GM12872 (cell line): ENCODE data around the gene ARFRP1.

Source experiments
- TF ChIP-seq, protein P1 (sequence below): IDR thresholded peaks from 3 replicates; pipeline ENCODE4 v1.5.1; 2011; ENCODE audit warnings: low read depth, mild to moderate bottlenecking, low read length, moderate library complexity; ENCODE audit not compliant: insufficient read depth

Gene ARFRP1

DNA sequence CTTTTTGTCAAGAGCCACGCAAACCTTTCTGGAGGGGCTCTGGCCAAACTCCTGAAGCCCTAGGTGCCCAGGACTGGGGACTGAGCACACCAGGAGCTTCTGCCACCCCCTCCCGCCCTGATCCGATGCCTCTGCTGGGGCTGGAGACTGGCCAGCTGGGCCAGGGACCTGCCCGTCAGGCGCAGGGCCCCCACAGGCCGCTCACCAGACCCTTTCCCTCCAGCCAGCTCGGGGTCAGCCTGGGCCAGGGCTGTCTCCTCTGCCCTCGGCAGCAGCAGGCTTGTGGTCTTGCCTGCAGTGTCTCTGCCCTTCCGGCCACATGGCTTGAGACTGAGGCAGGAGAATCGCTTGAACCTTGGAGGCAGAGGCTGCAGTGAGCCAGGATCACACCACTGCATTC, 35.1 kb downstream of the ARFRP1 start:
- TF ChIP-seq, protein P1, sequence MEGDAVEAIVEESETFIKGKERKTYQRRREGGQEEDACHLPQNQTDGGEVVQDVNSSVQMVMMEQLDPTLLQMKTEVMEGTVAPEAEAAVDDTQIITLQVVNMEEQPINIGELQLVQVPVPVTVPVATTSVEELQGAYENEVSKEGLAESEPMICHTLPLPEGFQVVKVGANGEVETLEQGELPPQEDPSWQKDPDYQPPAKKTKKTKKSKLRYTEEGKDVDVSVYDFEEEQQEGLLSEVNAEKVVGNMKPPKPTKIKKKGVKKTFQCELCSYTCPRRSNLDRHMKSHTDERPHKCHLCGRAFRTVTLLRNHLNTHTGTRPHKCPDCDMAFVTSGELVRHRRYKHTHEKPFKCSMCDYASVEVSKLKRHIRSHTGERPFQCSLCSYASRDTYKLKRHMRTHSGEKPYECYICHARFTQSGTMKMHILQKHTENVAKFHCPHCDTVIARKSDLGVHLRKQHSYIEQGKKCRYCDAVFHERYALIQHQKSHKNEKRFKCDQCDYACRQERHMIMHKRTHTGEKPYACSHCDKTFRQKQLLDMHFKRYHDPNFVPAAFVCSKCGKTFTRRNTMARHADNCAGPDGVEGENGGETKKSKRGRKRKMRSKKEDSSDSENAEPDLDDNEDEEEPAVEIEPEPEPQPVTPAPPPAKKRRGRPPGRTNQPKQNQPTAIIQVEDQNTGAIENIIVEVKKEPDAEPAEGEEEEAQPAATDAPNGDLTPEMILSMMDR = no peak

- TF ChIP-seq, protein P1 = no peak
These were observed 39.4 kb downstream of the ARFRP1 start for GRCh38 chr20:63668351-63668750.

GRCh38 chr20:63667858-63668257, 39.9 kb downstream of the ARFRP1 start:
- TF ChIP-seq, protein P1 = no peak

- TF ChIP-seq, protein P1 = no peak
These were observed 42.1 kb downstream of the ARFRP1 start for GRCh38 chr20:63665708-63666107.

DNA sequence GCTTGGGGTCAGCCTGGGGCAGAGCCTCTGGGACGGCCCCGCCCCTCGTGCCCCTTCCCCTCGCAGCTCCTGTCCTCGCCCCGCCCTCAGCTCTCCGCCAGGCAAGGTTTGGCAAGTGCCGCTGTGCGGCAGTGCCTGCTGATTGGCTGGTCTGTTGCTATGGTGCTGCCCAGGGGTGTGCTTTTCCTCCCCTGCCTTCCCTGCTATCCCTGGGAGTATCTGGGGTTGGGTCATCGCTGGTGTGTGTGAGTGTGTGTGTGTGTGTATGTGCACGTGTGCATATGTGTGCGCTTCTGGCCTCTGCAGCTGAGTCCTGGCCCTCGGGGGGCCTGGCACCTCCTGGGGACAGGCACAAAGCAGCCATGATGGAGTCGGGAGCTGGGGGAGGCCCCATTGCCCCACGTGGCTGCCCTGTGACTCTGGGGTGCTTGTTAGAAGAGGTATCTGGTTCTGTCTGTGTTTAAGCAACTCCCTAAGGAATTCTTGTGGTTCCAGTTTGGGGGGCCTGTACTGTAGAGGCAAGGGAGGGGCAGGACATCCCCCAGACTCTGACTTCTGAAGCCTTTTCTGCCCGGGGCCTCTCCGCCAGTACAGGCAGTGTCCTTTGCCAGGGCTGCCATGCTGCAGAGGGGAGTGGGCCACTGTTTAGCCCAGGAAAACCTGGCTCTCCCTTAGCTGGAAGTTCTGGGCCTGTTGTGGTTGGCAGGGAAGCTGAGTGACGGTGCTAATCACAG, 42.7 kb downstream of the ARFRP1 start:
- TF ChIP-seq, protein P1 = no peak

DNA sequence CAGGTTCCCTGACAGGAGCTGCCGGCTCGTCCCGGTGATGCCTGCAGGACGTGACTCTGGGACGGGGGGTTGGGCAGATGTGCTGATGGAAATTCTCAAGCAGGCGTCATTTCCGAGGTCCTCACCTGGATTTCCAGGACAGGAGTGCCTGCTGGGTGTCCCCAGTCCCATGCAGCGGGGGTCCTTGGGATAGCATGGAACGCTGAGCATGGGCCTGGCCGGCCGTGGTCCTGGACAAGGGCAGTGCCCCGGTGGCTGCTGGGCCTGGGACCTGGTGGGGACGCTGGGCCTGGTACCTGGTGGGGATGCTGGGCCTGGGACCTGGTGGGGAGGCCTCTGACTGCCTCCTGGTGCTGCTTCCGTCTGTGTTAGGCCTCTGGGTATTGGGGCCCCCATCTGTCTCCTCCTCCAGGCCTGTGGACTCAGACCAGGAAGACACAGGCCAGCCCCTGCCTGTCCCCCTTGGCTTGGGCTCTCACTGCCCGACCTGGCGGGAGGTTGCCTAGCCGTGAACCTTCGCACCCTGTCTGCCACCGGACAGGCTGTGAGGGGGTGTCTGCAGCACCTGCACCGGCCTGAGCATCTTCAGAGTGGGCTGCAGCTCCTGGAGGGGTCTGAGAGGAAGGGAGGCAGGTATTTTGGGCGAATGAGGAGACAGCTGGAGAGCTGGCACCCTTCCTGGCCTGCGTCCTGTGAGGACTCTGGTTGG, 43.5 kb downstream of the ARFRP1 start:
- TF ChIP-seq, protein P1 = no peak

DNA sequence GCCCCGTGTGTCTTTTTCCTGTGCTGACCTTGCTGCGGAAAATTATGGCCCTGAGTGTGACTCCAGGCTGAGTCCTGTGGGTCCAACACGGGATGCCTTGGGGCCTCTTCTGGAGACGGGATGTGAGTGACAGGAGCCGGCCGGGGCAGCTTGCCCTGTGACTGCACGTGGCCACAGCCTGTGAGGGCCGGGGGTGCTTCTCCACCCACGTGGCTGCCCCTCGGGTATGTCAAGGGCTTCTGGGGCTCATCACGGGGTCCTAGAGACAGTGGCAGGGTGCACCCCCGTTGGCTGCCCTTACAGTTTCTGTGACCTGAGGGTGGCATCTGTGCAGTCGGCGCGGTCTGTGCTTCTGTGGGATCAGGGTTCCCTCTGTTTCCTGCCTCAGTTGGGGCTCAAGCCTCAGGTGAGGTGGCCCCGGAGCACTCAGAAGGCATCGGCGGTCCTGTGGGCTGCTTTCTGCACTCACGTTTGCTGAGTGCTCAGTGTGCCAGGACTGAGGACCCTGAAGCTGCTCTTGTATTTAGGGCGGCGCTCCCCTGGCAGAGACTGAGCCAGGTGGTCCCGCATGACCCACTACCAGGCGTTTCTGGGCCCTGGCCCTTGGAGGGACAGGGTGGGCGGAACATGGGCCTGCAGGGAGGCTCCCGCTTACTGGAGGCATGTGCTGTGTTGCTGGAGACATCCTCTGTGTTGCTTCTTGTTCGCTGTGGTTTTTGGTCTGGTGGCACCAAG, 44.3 kb downstream of the ARFRP1 start:
- TF ChIP-seq, protein P1 = no peak
